Measurements from ENCODE around the gene LAPTM5. TPM values are rescaled to one million over a fixed set of nuclear protein-coding genes. Genes with fewer than 3 reads are reported as not detected.
A peak's percentile ranks its signal among the peaks of the same experiment; 100 is the strongest.

LAPTM5 gene
- total and polyA plus RNA-seq, 10 of the 15 experiments (the other 5 are each of a cell fraction or from before 2014, with no cell fraction given), result 24.1 to 1,034 (median 687) TPM

GRCh38 chr1:30743584-30744059, 14.0 kb downstream of the LAPTM5 start (continued):
- TF ChIP-seq SKIL (IDR thresholded peaks at IDR 0.05; ENCODE audit: low read depth, poor library complexity, severe bottlenecking) (peak; percentile 92), TCF3 (IDR thresholded peaks at IDR 0.05; ENCODE audit: borderline replicate concordance, insufficient read depth, low read depth, low read length) (no peak; the same call in 1 of the 2 replicates), PAX5 (IDR thresholded peaks at IDR 0.05; ENCODE audit: borderline replicate concordance, low read depth, low read length) (no peak), MLLT1 (IDR thresholded peaks at IDR 0.05) (peak; percentile 88), SMARCA5 (IDR thresholded peaks at IDR 0.05) (peak; percentile 16), SIN3A (IDR thresholded peaks at IDR 0.05; ENCODE audit: low read depth, low read length) (peak; percentile 64; the same call in 1 of the 2 replicates), JUNB (IDR thresholded peaks at IDR 0.05) (no peak), NBN (IDR thresholded peaks at IDR 0.05) (peak; percentile 73), POLR2AphosphoS5 (IDR thresholded peaks at IDR 0.05; ENCODE audit: low read length) (0 out of 2 replicates have a peak, but pooled peaks have one; percentile 12), GATAD2B (conservative IDR thresholded peaks at IDR 0.05; ENCODE audit: low read depth) (no peak), IRF3 (IDR thresholded peaks at IDR 0.05) (no peak), ESRRA (IDR thresholded peaks at IDR 0.05; ENCODE audit: low read length) (peak; percentile 46; the same call in 1 of the 2 replicates), EGR1 (IDR thresholded peaks at IDR 0.05; ENCODE audit: borderline replicate concordance in 1 of 2, low read depth in 2 of 2, low read length in 2 of 2) (peak in 1 of 2 experiments; percentile 64; a peak in 1 of 3 replicates), BCL11A (IDR thresholded peaks at IDR 0.05; ENCODE audit: low read depth, low read length) (0 out of 2 replicates have a peak, but pooled peaks have one; percentile 45), PKNOX1 (IDR thresholded peaks at IDR 0.05) (peak; percentile 74), CHD1 (IDR thresholded peaks at IDR 0.05; ENCODE audit: low read depth, low read length) (peak; percentile 89; the same call in 1 of the 2 replicates), ATF7 (IDR thresholded peaks at IDR 0.05; ENCODE audit: low read depth) (peak; percentile 81), PBX3 (IDR thresholded peaks at IDR 0.05; ENCODE audit: insufficient replicate concordance, low read depth, low read length) (peak; percentile 68), BCL3 (IDR thresholded peaks at IDR 0.05; ENCODE audit: borderline replicate concordance, insufficient read depth, low read depth, low read length, poor library complexity, severe bottlenecking) (peak; percentile 15), NFXL1 (IDR thresholded peaks at IDR 0.05; ENCODE audit: borderline replicate concordance) (0 out of 2 replicates have a peak, but pooled peaks have one; percentile 77), IKZF2 (IDR thresholded peaks at IDR 0.05) (peak in 1 of 2 experiments; percentile 26; a peak in 2 of 4 replicates), RAD51 (IDR thresholded peaks at IDR 0.05) (peak; percentile 76)

All from GM12878 (cell line).